OCI-LY7 (cell line): Measurements from ENCODE around the gene ALAD. TPM values are rescaled to one million over a fixed set of nuclear protein-coding genes. Genes with fewer than 3 reads are reported as not detected.
A peak's percentile ranks its signal among the peaks of the same experiment; 100 is the strongest.

Experiments
- Bru-seq: library from RNA; stranded (reverse); fragments of 400-500 nt; gene quantifications from one replicate; lab custom pipeline; 2021; lab: Mats Ljungman, UMichigan
- BruChase-seq, 2 experiments: library from RNA; stranded (reverse); fragments of 400-500 nt; gene quantifications; one replicate each; lab custom pipeline; 2021; lab: Mats Ljungman, UMichigan
- BruUV-seq: library from RNA; stranded (reverse); fragments of 400-500 nt; replicated peaks from 2 replicates; lab custom pipeline; 2021; lab: Mats Ljungman, UMichigan
- CTCF ChIA-PET: fragments of 300-600 bp; sonication (Branson Sonifier 250); formaldehyde crosslinking; loops from one replicate; lab custom pipeline; 2022; ENCODE audit warnings: antibody characterized with exemption; ENCODE audit not compliant: unreplicated experiment; lab: Charles Lee
- POLR2A ChIA-PET: fragments of 300-600 bp; sonication (Branson Sonifier 250); formaldehyde crosslinking; loops from one replicate; lab custom pipeline; 2022; ENCODE audit warnings: antibody characterized with exemption; lab: Charles Lee
- DNase-seq: peaks from one replicate; pipeline ENCODE4 v3.0.0-alpha.2; 2015; ENCODE audit warnings: low spot score
- H2AFZ ChIP-seq: fragments of 200-600 bp; sonication (generic), shearing (Covaris generic); 2 replicates; pipeline ENCODE4 v1.6.1; 2014; ENCODE audit warnings: mild to moderate bottlenecking, antibody characterized with exemption, low read length, moderate library complexity
- H3K27ac ChIP-seq: fragments of 200-600 bp; sonication (generic); 2 replicates; pipeline ENCODE4 v1.5.1; 2014; ENCODE audit warnings: mixed run types, low read depth, mild to moderate bottlenecking, moderate library complexity, low read length, inconsistent platforms; ENCODE audit not compliant: poor library complexity, severe bottlenecking
- H3K36me3 ChIP-seq: fragments of 200-600 bp; sonication (generic); 2 replicates; pipeline ENCODE4 v1.6.1; 2014; ENCODE audit warnings: mild to moderate bottlenecking, antibody characterized with exemption, low read length, moderate library complexity, mixed read lengths; ENCODE audit not compliant: insufficient read depth
- H3K4me1 ChIP-seq: fragments of 200-600 bp; sonication (generic); 2 replicates; pipeline ENCODE4 v1.5.1; 2014; ENCODE audit warnings: mild to moderate bottlenecking, low read length; ENCODE audit not compliant: insufficient read depth, poor library complexity, severe bottlenecking
- H3K4me2 ChIP-seq: fragments of 200-600 bp; sonication (generic); 2 replicates; pipeline ENCODE4 v1.6.1; 2014; ENCODE audit warnings: mild to moderate bottlenecking, low read length
- H3K4me3 ChIP-seq: fragments of 200-600 bp; sonication (generic); 2 replicates; pipeline ENCODE4 v1.5.1; 2014; ENCODE audit warnings: mild to moderate bottlenecking, low read depth, low read length; ENCODE audit not compliant: poor library complexity, severe bottlenecking
- H3K79me2 ChIP-seq: fragments of 200-600 bp; sonication (generic); 2 replicates; pipeline ENCODE4 v1.6.1; 2016; ENCODE audit warnings: low read depth, mild to moderate bottlenecking, low read length, moderate library complexity, mixed read lengths; ENCODE audit not compliant: insufficient read depth
- H3K9me2 ChIP-seq: fragments of 200-600 bp; sonication (generic); 2 replicates; pipeline ENCODE4 v1.6.1; 2016; ENCODE audit warnings: mild to moderate bottlenecking, low read length, mixed read lengths; ENCODE audit not compliant: insufficient read depth
- H3K9me3 ChIP-seq: fragments of 200-600 bp; sonication (generic); 2 replicates; pipeline ENCODE4 v1.6.1; 2014; ENCODE audit warnings: mild to moderate bottlenecking, mixed run types, low read length, mixed read lengths
- H4K20me1 ChIP-seq: fragments of 200-600 bp; sonication (generic); 2 replicates; pipeline ENCODE4 v1.6.1; 2014; ENCODE audit warnings: mild to moderate bottlenecking, antibody characterized with exemption, low read length, moderate library complexity, mixed read lengths; ENCODE audit not compliant: insufficient read depth
- EZH2phosphoT487 ChIP-seq: fragments of 200-600 bp; sonication (generic); IDR thresholded peaks from 2 replicates; pipeline ENCODE4 v1.6.1; 2018; ENCODE audit warnings: low read depth, borderline replicate concordance, mild to moderate bottlenecking, mixed run types, antibody characterized with exemption, low read length, moderate library complexity, mixed read lengths
- intact Hi-C: fragments of 100-400 bp; cut with micrococcal nuclease; formaldehyde crosslinking; loops from one replicate; pipeline ENCODE4 v1.10.0; 2022; ENCODE audit not compliant: unreplicated experiment
- long read RNA-seq: library from polyadenylated mRNA; stranded (forward); transcript quantifications from one replicate; pipeline ENCODE4 v2.0.0, GENCODE V29; 2022
- total RNA-seq, 2 experiments: library from RNA; depleted of rRNA in 1 of 2; stranded (reverse); fragments of >200 nt in 1 of 2; shearing (Covaris generic) in 1 of 2; gene quantifications; 2 replicates each; pipeline ENCODE4 v1.2.3, GENCODE V29; 2014 to 2022
- TF ChIP-seq, protein P1 (sequence below): fragments of 200-600 bp; sonication (generic); conservative IDR thresholded peaks from 2 replicates; pipeline ENCODE4 v1.5.1; 2014; ENCODE audit warnings: mild to moderate bottlenecking, antibody characterized with exemption, low read length, moderate library complexity, mixed read lengths

Gene ALAD
- total RNA-seq (2014; rRNA removed; shearing (Covaris generic)) (14.3 and 19.8 TPM in 2 replicates), total RNA-seq (2022) (26.3 and 26.6 TPM in 2 replicates), Bru-seq, nascent RNA (percentile 53 among the genes with signal in this experiment), BruChase-seq, experiment 1, labeled RNA remaining after a 6-hour chase (percentile 59 among the genes with signal in this experiment), BruChase-seq, experiment 2, labeled RNA remaining after a 2-hour chase (percentile 64 among the genes with signal in this experiment)
- long read RNA-seq, transcript ALAD-201 (12 exons, 3,173 nt): major isoform, 10 of 43 reads
- long read RNA-seq, partial matches to known transcripts: 7 of 43 reads
- long read RNA-seq, other reads (novel, unspliced or antisense): 23 of 43 reads

- peaks cover 12% of the 10 kb centered on the region for H3K4me1 ChIP-seq
- peak within 1 kb of the TSS; percentile 75 for H3K4me2 ChIP-seq
- DNase-seq: peak; percentile 99
- no peaks in the 10 kb centered on the region for H3K9me2 ChIP-seq
- ChIA-PET POLR2A (interaction anchor here (0.7 to 1.9 kb wide), 8 partner anchors 9 to 181 kb away, joined by 3 to 6 read pairs (median 4); partner anchors contain the start of genes C9orf43, CDC26, POLE3 and PRPF4), CTCF (interaction anchor here (0.6 to 1.8 kb wide), 7 partner anchors 16 to 181 kb away, joined by 3 to 6 read pairs (median 3); no protein-coding TSS in a partner anchor)
- intact Hi-C loops: loop anchor here (1.0 to 5.0 kb wide), 5 partner anchors 59 to 257 kb away; partner anchors contain the start of genes CDC26, PRPF4 and WDR31
- no TSS peak for BruUV-seq
- H3K27ac ChIP-seq: peak within 1 kb of the TSS; percentile 12
- TF ChIP-seq EZH2phosphoT487: no peak
- TF ChIP-seq, protein P1, sequence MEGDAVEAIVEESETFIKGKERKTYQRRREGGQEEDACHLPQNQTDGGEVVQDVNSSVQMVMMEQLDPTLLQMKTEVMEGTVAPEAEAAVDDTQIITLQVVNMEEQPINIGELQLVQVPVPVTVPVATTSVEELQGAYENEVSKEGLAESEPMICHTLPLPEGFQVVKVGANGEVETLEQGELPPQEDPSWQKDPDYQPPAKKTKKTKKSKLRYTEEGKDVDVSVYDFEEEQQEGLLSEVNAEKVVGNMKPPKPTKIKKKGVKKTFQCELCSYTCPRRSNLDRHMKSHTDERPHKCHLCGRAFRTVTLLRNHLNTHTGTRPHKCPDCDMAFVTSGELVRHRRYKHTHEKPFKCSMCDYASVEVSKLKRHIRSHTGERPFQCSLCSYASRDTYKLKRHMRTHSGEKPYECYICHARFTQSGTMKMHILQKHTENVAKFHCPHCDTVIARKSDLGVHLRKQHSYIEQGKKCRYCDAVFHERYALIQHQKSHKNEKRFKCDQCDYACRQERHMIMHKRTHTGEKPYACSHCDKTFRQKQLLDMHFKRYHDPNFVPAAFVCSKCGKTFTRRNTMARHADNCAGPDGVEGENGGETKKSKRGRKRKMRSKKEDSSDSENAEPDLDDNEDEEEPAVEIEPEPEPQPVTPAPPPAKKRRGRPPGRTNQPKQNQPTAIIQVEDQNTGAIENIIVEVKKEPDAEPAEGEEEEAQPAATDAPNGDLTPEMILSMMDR: peak; percentile 91
- peaks cover 5% of the 10 kb centered on the region; the same call in 1 of the 2 replicates for H3K36me3 ChIP-seq
- H3K79me2 ChIP-seq: no peaks in the 10 kb centered on the region
- H4K20me1 ChIP-seq: no peaks in the 10 kb centered on the region
- H3K9me3 ChIP-seq: no peaks in the 10 kb centered on the region
- H3K4me3 ChIP-seq: peak within 1 kb of the TSS; percentile 92
- peak within 1 kb of the TSS; percentile 82 for H2AFZ ChIP-seq
Measured at GRCh38 chr9:113401027-113401792, at the start of gene ALAD. TSS of gene ALAD (minus strand) at chr9:113401284. CDS start at chr9:113393559, 7,725 bp downstream.

DNA sequence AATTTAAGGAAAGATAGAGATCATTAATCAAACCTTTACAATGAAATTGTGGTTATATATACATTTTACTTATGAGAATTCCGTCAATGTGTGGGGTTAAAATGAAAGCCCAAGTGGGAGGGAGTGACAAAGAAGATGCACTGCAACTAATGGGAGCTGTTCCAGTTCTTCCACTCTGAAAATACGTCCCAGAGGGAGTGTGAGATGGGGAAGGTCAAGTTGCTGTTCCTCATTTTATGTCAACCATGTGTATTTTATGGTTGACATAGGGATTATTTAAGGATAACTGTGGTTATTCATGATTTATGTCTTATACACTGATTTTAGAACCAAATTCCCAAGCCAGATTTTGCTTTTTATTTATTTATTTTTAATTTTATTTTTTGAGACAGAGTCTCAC lies 48.3 kb upstream of the ALAD start:
- ChIA-PET CTCF (interaction anchor here (1.1 kb wide), 1 partner anchor 129 kb away, joined by 3 read pairs; no protein-coding TSS in a partner anchor), POLR2A (no interaction called here)
- Histone ChIP-seq H3K9me2 (no peaks in the 10 kb centered on the region), H3K36me3 (no peaks in the 10 kb centered on the region), H3K27ac (no peak overlapping the region), H3K4me1 (peaks cover 5% of the 10 kb centered on the region), H3K79me2 (no peaks in the 10 kb centered on the region), H3K4me3 (no peak overlapping the region), H4K20me1 (no peaks in the 10 kb centered on the region), H3K4me2 (no peak overlapping the region), H2AFZ (no peak overlapping the region), H3K9me3 (no peaks in the 10 kb centered on the region)
- no peak for TF ChIP-seq EZH2phosphoT487
- TF ChIP-seq, protein P1: no peak
- no TSS peak for BruUV-seq
- DNase-seq: no peak
- intact Hi-C loops: no loop called here
